DMS53 treated with DMSO at 0.1 percent for 48 hours (cell line): ENCODE results near the gene C2CD5.
"Not testable (repeated sequence)": the region's sequence is repeated elsewhere in the genome, so short reads cannot be mapped to it uniquely, and the experiment has no call there.

ENCODE experiments used
- DNase-seq: peaks from one replicate; lab custom pipeline; 2025; ENCODE audit not compliant: unreplicated experiment; lab: John Stamatoyannopoulos, UW

C2CD5 gene

GRCh38 chr12:22536346-22536945 is 7.9 kb downstream of the C2CD5 start:
- DNase-seq, result no peak

- no peak for DNase-seq
These were observed 8.9 kb downstream of the C2CD5 start for GRCh38 chr12:22535478-22535877.

GRCh38 chr12:22535038-22535437 is 9.3 kb downstream of the C2CD5 start:
- no peak for DNase-seq

- DNase-seq, result peak; percentile 86
These were observed 11.2 kb downstream of the C2CD5 start for GRCh38 chr12:22533155-22533554.

- DNase-seq, result no peak
These were observed 12.0 kb downstream of the C2CD5 start for GRCh38 chr12:22532317-22532716.

GRCh38 chr12:22531205-22531604 is 13.1 kb downstream of the C2CD5 start:
- DNase-seq, result no peak

- peak; percentile 79 for DNase-seq
These were observed 14.9 kb downstream of the C2CD5 start for GRCh38 chr12:22529281-22530060.

GRCh38 chr12:22527999-22528398 is 16.3 kb downstream of the C2CD5 start:
- no peak for DNase-seq

- no peak for DNase-seq
These were observed 17.5 kb downstream of the C2CD5 start for GRCh38 chr12:22526836-22527235.

- DNase-seq, result no peak
These were observed 18.9 kb downstream of the C2CD5 start for GRCh38 chr12:22525426-22525825.

GRCh38 chr12:22518998-22519397 is 25.3 kb downstream of the C2CD5 start:
- no peak for DNase-seq

- DNase-seq, result no peak
These were observed 26.2 kb downstream of the C2CD5 start for GRCh38 chr12:22518060-22518719.

GRCh38 chr12:22514875-22515274 is 29.5 kb downstream of the C2CD5 start:
- no peak for DNase-seq

GRCh38 chr12:22505826-22506225 is 38.5 kb downstream of the C2CD5 start:
- no peak for DNase-seq

- no peak for DNase-seq
These were observed 44.2 kb downstream of the C2CD5 start for GRCh38 chr12:22500100-22500499.

GRCh38 chr12:22499445-22499844 is 44.9 kb downstream of the C2CD5 start:
- no peak for DNase-seq

GRCh38 chr12:22494319-22494718 is 50.0 kb downstream of the C2CD5 start:
- no peak for DNase-seq

GRCh38 chr12:22491034-22491433 is 53.3 kb downstream of the C2CD5 start:
- no peak for DNase-seq

GRCh38 chr12:22488478-22488877 is 55.9 kb downstream of the C2CD5 start:
- DNase-seq, result no peak

GRCh38 chr12:22487683-22488082 is 56.7 kb downstream of the C2CD5 start:
- not testable (repeated sequence) for DNase-seq

- peak; percentile 21 for DNase-seq
These were observed 62.7 kb downstream of the C2CD5 start for GRCh38 chr12:22481547-22482104.

- not testable (repeated sequence) for DNase-seq
These were observed 63.5 kb downstream of the C2CD5 start for GRCh38 chr12:22480814-22481213.
